HG03442 (cell line): ENCODE measurements around the gene KRTAP3-2.

Source experiments
- ATAC-seq: cut with Tn5 transposase; IDR thresholded peaks from one replicate; pipeline ENCODE4 v1.9.1; 2021; ENCODE audit warnings: mild to moderate bottlenecking, moderate library complexity; ENCODE audit not compliant: unreplicated experiment

Gene KRTAP3-2

GRCh38 chr17:41012326-41013120, 12.8 kb upstream of the KRTAP3-2 start:
- no peak for ATAC-seq

DNA sequence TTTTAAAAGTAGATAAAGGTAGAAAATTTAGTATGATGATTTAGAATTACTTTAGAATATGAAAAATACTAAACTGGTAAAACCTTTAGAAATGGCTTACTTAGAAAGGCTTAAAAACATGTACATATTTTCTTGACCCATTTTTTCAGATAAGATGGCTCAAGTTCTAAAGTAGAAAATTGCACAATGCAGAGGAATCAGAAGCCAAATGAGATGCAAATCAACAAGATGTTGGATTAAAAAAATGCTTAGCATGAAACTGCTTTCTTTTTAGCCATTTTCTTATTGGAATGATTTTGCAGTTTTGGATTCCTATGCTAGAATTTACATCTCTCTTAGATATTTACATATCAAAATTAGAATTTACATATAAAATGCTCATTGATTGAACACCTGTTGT, 10.7 kb upstream of the KRTAP3-2 start:
- no peak for ATAC-seq

- no peak for ATAC-seq
These were observed 10.2 kb upstream of the KRTAP3-2 start for GRCh38 chr17:41009936-41010335.

DNA sequence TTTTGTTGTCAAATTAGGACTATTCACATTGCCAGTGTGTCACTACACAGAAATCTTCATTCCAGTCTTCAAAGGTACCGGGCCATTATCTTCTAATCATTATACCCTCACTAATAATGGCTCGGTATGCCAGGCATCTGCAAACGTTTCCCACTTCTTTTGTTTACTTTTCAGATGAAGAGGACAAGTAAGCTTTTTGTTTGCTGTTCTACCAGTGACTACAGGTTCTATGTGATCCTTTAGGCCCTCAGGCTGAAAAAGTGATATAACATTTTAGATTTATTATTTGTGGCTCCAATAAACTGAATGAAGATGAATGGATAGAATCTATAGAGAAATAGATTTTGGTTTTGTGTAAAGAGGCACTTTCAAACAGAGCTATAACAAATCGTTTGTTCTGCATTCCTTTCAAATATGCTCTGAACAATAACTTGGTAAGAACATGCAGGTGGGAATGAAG, 9.6 kb upstream of the KRTAP3-2 start:
- no peak for ATAC-seq

DNA sequence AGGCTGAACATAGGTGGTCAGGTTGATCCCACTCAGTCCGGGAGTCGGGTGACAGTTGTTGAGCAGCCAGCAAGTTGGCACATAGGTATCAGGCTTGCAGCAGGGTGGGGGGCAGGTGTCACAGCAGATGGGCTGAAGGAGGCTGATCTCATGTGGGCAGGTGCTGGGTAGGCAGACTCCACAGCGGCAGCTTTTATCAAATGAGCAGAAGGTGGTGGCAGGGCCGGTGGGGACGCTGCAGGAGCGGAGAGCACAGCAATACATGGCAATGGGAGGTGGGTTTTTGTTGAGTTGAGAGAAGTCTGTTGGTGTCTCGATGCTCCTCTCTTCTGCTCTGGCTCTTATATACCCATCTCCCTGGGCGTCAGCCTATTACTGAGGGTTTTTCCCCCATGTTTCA, 9.1 kb upstream of the KRTAP3-2 start, which contains the start of gene KRTAP3-1:
TSS of gene KRTAP3-1 (minus strand) at position 318 of the 400 bp plus-strand sequence. CDS start at position 264, 54 bp downstream.
- ATAC-seq = no peak

DNA sequence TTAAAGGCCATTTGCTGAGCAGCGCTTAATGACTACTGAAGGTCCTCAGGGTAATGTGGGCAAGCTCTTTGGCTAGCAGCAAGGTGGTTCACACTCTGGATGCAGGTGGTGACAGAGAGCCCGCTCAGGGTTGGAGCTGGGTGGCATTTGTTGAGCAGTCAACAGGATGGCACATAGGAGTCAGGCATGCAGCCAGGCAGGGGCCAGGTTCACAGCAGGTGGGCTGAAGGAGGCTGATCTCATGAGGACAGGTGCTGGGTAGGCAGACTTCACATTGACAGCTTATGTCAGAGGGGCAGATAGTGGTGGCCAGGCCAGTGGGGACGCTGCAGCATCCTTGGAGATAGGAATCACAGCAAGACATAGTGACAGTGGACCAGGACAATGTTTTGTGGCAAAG, 4.7 kb upstream of the KRTAP3-2 start:
- no peak for ATAC-seq

GRCh38 chr17:41003926-41004325, 4.2 kb upstream of the KRTAP3-2 start:
- ATAC-seq = no peak

DNA sequence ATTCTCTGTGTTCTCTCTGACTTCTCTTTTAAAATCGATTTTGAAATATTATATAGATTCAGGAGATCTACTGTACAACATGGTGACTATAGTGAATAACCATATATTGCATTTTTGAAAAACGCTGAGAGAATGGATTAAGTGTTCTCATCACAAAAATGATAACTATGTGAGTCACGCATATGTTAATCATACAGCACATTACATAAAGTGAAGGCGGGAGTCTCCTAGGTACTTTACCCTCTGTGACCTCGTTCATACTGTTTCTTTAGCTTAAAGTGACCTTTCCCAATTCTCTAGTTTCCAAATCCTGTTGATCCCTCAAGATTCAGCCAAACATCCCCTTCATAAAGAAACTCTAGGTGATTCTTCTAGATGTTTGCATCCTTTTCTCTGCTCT, 3.1 kb upstream of the KRTAP3-2 start:
- ATAC-seq = no peak

GRCh38 chr17:41001795-41002194, 2.1 kb upstream of the KRTAP3-2 start:
- ATAC-seq = no peak

GRCh38 chr17:40997361-40997760, 2.3 kb downstream of the KRTAP3-2 start:
- ATAC-seq = no peak

DNA sequence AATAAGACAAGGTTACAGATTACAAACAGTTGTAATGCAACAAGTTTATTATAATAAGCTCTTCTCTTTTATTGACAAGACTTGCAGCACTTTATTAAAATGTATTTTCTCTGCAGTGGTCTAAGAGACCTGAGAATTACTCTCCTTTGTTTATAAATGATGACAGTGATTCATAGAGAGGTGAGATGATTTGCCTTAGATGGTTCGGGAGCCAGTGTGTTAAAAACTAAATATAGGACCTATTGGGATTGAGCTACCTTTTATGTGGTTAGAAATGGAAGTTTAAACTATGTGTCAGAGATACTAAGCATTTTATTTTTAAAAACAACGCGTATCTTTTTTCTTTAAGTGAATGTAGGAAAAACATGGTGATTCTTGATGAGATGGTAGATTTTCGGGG, 2.9 kb downstream of the KRTAP3-2 start:
- ATAC-seq = no peak

DNA sequence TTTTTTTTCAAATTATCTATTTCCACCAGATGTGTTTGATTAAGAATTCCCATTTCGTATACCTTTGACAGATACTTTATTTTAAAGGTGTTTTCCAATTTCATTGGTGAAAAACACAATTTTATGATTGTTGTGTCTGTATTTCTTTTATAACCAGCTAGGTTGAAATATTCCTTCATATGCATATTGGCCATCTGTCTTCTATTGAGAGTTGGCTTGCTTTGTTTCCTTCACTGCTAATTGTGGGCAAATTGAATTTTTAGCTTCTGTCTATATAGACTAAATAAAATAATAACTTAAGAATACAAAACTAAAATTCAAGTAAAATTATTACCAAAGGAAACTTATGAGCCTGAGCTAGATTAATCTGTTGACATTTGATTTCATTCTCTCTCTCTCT, 4.6 kb downstream of the KRTAP3-2 start:
- no peak for ATAC-seq

DNA sequence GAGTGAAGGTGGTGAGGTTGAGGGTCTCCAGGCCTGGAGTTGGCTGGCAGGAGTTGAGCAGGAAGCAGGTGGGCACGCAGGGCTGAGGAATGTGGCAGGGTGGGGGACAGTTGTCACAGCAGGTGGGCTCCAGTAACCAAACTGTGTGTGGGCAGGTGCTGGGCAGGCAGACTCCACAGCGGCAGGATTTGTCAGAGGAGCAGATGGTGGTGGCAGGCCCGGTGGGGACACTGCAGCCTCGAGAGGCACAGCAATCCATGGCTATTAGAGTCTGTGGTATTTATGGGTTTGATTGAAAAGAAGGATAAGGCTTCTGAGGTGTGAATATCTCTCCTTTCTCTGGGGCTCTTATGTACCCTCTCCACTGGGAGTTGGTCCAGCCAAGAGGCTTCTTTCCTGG, 5.9 kb downstream of the KRTAP3-2 start, which contains the start of gene KRTAP3-3:
TSS of gene KRTAP3-3 (minus strand) at position 326 of the 400 bp plus-strand sequence. CDS start at position 259, 67 bp downstream.
- ATAC-seq = no peak

GRCh38 chr17:40993084-40993483, 6.6 kb downstream of the KRTAP3-2 start:
- ATAC-seq = no peak

DNA sequence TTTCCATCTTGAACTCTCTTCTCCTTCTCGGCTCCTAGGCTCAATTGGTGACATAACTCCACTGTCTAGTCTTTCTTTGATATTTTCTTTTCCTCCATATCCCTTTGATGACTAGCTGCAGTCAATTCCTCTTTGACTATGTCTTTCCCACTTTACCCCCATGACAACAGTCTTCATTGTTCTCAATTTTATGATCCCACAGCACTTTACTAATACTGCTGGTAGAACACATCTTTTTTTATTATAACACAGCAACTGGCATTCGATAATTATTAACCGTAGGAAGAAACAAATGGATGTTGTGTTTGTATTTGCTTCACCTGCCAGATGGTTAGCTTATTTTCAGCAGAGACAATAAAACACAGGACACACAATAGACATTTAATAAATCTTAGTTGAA, 7.0 kb downstream of the KRTAP3-2 start:
- ATAC-seq = no peak

DNA sequence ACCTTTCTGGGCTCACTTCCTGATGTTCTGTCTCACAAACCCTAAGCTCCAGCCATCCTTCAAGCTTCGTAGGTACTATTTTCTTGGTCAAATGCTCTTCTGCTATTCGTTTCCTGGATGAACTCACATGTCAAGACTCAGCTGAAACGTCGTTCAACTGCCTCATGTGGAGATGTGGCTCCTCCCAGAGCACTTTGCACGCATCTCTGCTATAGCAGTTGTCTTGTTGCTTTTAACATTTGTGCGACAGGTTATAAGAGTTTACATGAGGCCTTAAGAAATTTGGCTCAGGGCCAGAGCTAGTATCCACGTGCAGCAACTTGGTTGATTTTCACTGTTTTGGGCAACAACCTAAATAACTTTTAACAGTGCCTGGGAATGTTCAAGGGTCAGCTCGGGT, 12.8 kb downstream of the KRTAP3-2 start:
- no peak for ATAC-seq

DNA sequence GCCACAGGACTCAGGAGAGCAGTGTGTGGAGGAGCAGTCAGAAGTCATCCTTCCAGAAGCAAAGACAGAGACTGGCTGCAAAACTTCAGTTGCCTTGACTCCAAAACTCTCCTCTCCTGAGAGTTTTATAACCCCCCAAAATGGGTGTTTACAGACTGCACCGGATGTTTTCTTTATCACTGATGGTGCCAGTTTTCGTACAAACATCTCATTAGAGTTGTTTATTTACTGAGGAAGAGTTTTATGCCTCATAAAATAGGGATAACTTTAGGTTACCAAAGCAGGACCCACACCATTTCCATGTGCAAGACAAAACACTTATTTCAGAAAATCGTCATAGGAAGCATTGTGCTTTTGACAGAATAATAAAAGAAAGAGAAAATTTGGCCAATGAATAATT, 15.5 kb downstream of the KRTAP3-2 start, which contains the start of gene KRT40:
TSS of gene KRT40 (minus strand) at position 101 of the 400 bp plus-strand sequence. CDS start at position 48, 53 bp downstream.
- ATAC-seq = no peak

GRCh38 chr17:40981115-40981514, 18.6 kb downstream of the KRTAP3-2 start:
- ATAC-seq = no peak

- no peak for ATAC-seq
These were observed 19.1 kb downstream of the KRTAP3-2 start for GRCh38 chr17:40980596-40980995.

DNA sequence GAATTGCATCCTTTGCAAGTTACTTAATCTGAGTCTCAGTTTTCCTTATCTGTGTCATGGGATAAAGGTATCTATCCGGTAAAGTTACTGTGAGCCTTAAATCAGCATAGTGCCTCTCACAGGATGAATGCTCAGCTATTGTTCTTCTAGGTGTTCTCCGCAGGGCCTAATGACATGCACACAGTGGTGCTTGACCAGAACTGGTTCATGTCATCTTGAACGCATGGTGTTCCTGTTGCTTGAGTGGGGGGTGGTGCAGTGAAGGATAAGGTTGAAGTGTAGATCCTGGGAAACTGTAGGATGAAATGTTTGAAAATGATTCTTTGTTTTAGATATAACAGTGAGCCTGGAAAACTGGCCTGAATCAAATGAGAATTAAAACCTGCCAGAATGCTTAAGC, 19.6 kb downstream of the KRTAP3-2 start:
- no peak for ATAC-seq

GRCh38 chr17:40978575-40979151, 21.0 kb downstream of the KRTAP3-2 start:
- ATAC-seq = no peak

DNA sequence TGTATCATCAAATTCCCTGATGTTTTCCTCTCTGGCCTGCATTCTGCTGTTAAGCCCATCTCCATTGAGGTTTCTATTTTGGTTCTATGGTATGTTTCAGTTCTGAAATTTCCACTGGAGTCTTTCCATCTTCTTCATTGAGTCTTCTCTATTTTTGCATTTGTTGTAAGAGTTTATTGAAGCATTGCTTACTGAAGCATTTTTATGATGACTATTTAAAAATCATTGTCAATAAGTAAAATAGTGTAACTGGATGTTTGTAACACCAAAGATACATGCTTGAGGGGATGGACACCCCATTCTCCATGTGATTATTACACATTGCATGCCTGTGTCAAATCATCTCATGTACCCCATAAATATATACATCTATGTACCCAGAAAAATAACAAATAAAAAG, 24.2 kb downstream of the KRTAP3-2 start:
- ATAC-seq = no peak
